Peyer's patch (tissue), 4 donors: ENCODE results near the gene CHML. TPM values are rescaled to one million over a fixed set of nuclear protein-coding genes. Genes with fewer than 3 reads are reported as not detected.

Experiments used
- DNase-seq, 3 donors: peaks; one replicate each; pipeline ENCODE4 v3.0.0-alpha.2; 2017 to 2019
- H3K27ac ChIP-seq, 4 donors: fragments of 200-600 bp; sonication (generic); one replicate each; pipeline ENCODE4 v1.5.1; 2016 to 2019
- H3K27me3 ChIP-seq, 2 donors: fragments of 200-600 bp; sonication (generic); one replicate each; pipeline ENCODE4 v1.5.1; 2019
- H3K36me3 ChIP-seq, 3 donors: fragments of 200-600 bp; sonication (generic); one replicate each; pipeline ENCODE4 v1.5.1; 2016 to 2019
- H3K4me1 ChIP-seq, 4 donors: fragments of 200-600 bp; sonication (generic); one replicate each; pipeline ENCODE4 v1.5.1; 2016 to 2019
- H3K4me3 ChIP-seq, 4 donors: fragments of 200-600 bp; sonication (generic); 1 replicate in 3 of 4; 2 replicates in 1 of 4; pipeline ENCODE4 v1.5.1; 2016 to 2019; ENCODE audit warnings: mild to moderate bottlenecking in 1 of 4
- H3K9me3 ChIP-seq, 4 donors: fragments of 200-600 bp; sonication (generic); one replicate each; pipeline ENCODE4 v1.5.1; 2016 to 2019; ENCODE audit warnings: mild to moderate bottlenecking in 1 of 4
- CTCF ChIP-seq, 6 experiments: fragments of 450-650 bp in 4 of 6; fragments of 200-600 bp in 2 of 6; sonication (generic) in 1 of 6; IDR thresholded peaks; one replicate each; pipeline ENCODE4 v1.5.1; 2017 to 2019; ENCODE audit warnings: antibody characterized with exemption in 6 of 6, mild to moderate bottlenecking in 3 of 6, moderate library complexity in 1 of 6
- POLR2A ChIP-seq, 2 donors: fragments of 450-650 bp; IDR thresholded peaks; one replicate each; pipeline ENCODE4 v1.5.1; 2017; ENCODE audit warnings: antibody characterized with exemption in 2 of 2, mild to moderate bottlenecking in 2 of 2, moderate library complexity in 2 of 2
- total RNA-seq, 4 donors: library from RNA; depleted of rRNA; stranded (reverse); fragments of >200 nt; gene quantifications; one replicate each; pipeline ENCODE4 v1.1.0, GENCODE V29; 2016

The CHML gene
- total RNA-seq, 4 donors from 2014 or later = 6.6 to 11.0 (median 9.1) TPM

GRCh38 chr1:241592273-241592958, 47.8 kb downstream of the CHML start:
- Histone ChIP-seq H3K27me3 (no peaks in the 10 kb centered on the region), H3K4me3 (no peak overlapping the region), H3K4me1 (no peaks in the 10 kb centered on the region), H3K9me3 (no peaks in the 10 kb centered on the region), H3K27ac (no peak overlapping the region), H3K36me3 (no peaks in the 10 kb centered on the region)
- no peak for TF ChIP-seq CTCF (IDR thresholded peaks at IDR 0.05)
- no peak for TF ChIP-seq POLR2A (IDR thresholded peaks at IDR 0.05)
- DNase-seq = no peak

DNA sequence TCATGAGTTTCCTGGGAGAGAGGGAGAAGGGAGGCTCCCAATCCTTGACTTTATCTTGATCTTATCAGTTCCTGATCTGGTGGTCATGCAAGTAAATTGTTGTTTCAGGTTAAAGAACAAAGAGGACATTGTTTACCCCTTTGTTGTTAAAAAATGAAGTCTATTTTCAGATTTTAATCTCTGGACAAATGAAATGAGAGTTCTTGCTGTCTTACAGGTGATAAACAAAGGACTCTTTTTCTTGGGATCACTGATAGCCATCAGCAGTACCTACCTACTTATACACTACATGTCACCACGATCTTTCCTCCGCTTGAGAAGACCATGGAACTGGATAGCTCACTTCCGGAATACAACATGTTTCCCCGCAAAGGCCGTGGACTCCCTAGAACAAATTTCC, 48.4 kb downstream of the CHML start:
- no peak overlapping the region for H3K4me3 ChIP-seq
- no peaks in the 10 kb centered on the region for H3K4me1 ChIP-seq
- H3K36me3 ChIP-seq = no peaks in the 10 kb centered on the region
- TF ChIP-seq POLR2A (IDR thresholded peaks at IDR 0.05) = no peak
- no peak for TF ChIP-seq CTCF (IDR thresholded peaks at IDR 0.05)
- H3K27me3 ChIP-seq = no peaks in the 10 kb centered on the region
- H3K9me3 ChIP-seq = no peaks in the 10 kb centered on the region
- H3K27ac ChIP-seq = no peak overlapping the region
- no peak for DNase-seq

DNA sequence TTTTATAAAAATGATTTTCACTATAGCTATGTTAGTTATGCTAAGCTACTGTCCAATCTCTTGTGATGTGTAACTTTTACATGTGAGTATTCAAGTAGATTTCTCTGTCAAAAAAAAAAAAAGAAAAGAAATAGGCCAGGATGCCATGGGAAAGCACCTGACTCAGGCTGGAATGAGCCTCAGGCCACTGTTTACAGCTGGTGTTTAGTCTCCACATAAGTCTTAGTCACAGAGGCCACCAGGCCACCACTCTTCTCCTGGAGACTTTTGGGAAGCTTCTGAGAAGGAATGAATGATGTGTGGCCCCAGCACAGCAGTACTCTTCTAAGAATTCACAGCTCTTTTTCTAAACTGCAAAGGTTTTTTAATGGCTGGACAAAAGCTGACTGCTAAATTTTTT, 48.9 kb downstream of the CHML start:
- Histone ChIP-seq H3K27ac (no peak overlapping the region), H3K4me3 (no peak overlapping the region), H3K27me3 (no peaks in the 10 kb centered on the region), H3K36me3 (no peaks in the 10 kb centered on the region), H3K9me3 (no peaks in the 10 kb centered on the region), H3K4me1 (no peaks in the 10 kb centered on the region)
- no peak for TF ChIP-seq POLR2A (IDR thresholded peaks at IDR 0.05)
- no peak for TF ChIP-seq CTCF (IDR thresholded peaks at IDR 0.05)
- no peak for DNase-seq

- no peak overlapping the region for H3K27ac ChIP-seq
- no peak for DNase-seq
- H3K4me3 ChIP-seq = no peak overlapping the region
- no peaks in the 10 kb centered on the region for H3K36me3 ChIP-seq
- H3K9me3 ChIP-seq = no peaks in the 10 kb centered on the region
- H3K4me1 ChIP-seq = no peaks in the 10 kb centered on the region
- H3K27me3 ChIP-seq = no peaks in the 10 kb centered on the region
- TF ChIP-seq CTCF (IDR thresholded peaks at IDR 0.05) = no peak
- TF ChIP-seq POLR2A (IDR thresholded peaks at IDR 0.05) = no peak
These were observed 49.5 kb downstream of the CHML start for GRCh38 chr1:241590719-241591118.

Other genes with a start within 250 kb of the CHML start
- 10 to 100 TPM; 29.7 to 91.3 (median 56.1) TPM for gene FH, start 120.6 kb downstream of the CHML start, total RNA-seq
- 10 to 100 TPM in 1 of 4 donors, under 1 TPM in 2, not detected in 1; 0.13 to 32.2 (median 0.70) TPM for gene KMO, start 108.0 kb downstream of the CHML start, total RNA-seq
- gene OPN3, start within 50 bp of the CHML start, total RNA-seq = 10 to 100 TPM; 17.3 to 23.1 (median 20.9) TPM
- not detected for gene WDR64, start 11.9 kb upstream of the CHML start, total RNA-seq
- 1 to 10 TPM in 3 of 4 donors, under 1 TPM in 1; 0.66 to 5.8 (median 1.8) TPM for gene EXO1, start 207.8 kb upstream of the CHML start, total RNA-seq